GM18519 (cell line): Measurements from ENCODE around the gene MASP1.

Experiments
- ATAC-seq: cut with Tn5 transposase; IDR thresholded peaks from one replicate; pipeline ENCODE4 v1.9.1; 2021; ENCODE audit warnings: mild to moderate bottlenecking, moderate library complexity; ENCODE audit not compliant: unreplicated experiment, low FRiP score

Gene MASP1

GRCh38 chr3:187291512-187292132, at the start of gene MASP1:
MASP1 (minus strand) TSS chr3:187291737; CDS start chr3:187291632, 105 bp downstream.
- no peak for ATAC-seq

GRCh38 chr3:187340578-187340977, 49.0 kb upstream of the MASP1 start:
- ATAC-seq = no peak

GRCh38 chr3:187336322-187336721, 44.8 kb upstream of the MASP1 start:
- no peak for ATAC-seq

GRCh38 chr3:187334904-187335303, 43.4 kb upstream of the MASP1 start:
- ATAC-seq = no peak

- no peak for ATAC-seq
Measured at GRCh38 chr3:187328691-187329090, 37.2 kb upstream of the MASP1 start.

GRCh38 chr3:187327845-187328244, 36.3 kb upstream of the MASP1 start:
- ATAC-seq = no peak

GRCh38 chr3:187325632-187326031, 34.1 kb upstream of the MASP1 start:
- no peak for ATAC-seq

- ATAC-seq = no peak
Measured at GRCh38 chr3:187323091-187323490, 31.6 kb upstream of the MASP1 start.

- no peak for ATAC-seq
Measured at GRCh38 chr3:187322291-187322690, 30.8 kb upstream of the MASP1 start.

GRCh38 chr3:187321766-187322165, 30.2 kb upstream of the MASP1 start:
- no peak for ATAC-seq

GRCh38 chr3:187319699-187320302, 28.3 kb upstream of the MASP1 start:
- peak; percentile 65 for ATAC-seq

- no peak for ATAC-seq
Measured at GRCh38 chr3:187318819-187319616, 27.5 kb upstream of the MASP1 start.

- ATAC-seq = no peak
Measured at GRCh38 chr3:187315872-187316271, 24.3 kb upstream of the MASP1 start.

GRCh38 chr3:187314176-187314575, 22.6 kb upstream of the MASP1 start:
- ATAC-seq = no peak

GRCh38 chr3:187310954-187311470, 19.5 kb upstream of the MASP1 start:
- ATAC-seq = no peak

GRCh38 chr3:187310226-187310625, 18.7 kb upstream of the MASP1 start:
- no peak for ATAC-seq

- no peak for ATAC-seq
Measured at GRCh38 chr3:187305881-187306280, 14.3 kb upstream of the MASP1 start.

- ATAC-seq = no peak
Measured at GRCh38 chr3:187299611-187300010, 8.1 kb upstream of the MASP1 start.

- no peak for ATAC-seq
Measured at GRCh38 chr3:187296911-187297310, 5.4 kb upstream of the MASP1 start.

GRCh38 chr3:187296058-187296457, 4.5 kb upstream of the MASP1 start:
- no peak for ATAC-seq

- ATAC-seq = no peak
Measured at GRCh38 chr3:187295316-187296034, 3.9 kb upstream of the MASP1 start.
